GM21447 (cell line): ENCODE results near the gene PDE4DIP.
"Not testable (repeated sequence)": the region's sequence is repeated elsewhere in the genome, so short reads cannot be mapped to it uniquely, and the experiment has no call there.

Experiments
- ATAC-seq: cut with Tn5 transposase; IDR thresholded peaks from one replicate; pipeline ENCODE4 v1.9.1; 2021; ENCODE audit not compliant: unreplicated experiment

Gene PDE4DIP

DNA sequence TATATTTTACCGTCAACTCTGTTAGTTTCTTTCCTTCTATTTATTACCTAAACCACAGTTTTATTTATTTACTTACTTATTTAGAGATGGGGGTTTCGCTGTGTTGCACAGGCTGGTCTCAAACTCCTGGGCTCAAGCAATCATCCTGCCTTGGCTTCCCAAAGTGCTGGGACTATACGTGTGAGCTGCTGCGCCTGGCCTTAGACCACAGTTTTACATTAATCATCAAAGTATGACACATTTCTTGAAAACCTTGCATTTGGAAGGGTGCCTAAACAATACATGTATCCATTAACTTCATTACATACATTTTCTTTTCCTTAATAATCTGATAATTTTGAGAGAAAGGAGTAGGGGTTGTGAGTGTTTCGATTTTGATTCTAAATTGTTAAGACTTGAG lies 124.9 kb downstream of the PDE4DIP start:
- ATAC-seq: not testable (repeated sequence)

DNA sequence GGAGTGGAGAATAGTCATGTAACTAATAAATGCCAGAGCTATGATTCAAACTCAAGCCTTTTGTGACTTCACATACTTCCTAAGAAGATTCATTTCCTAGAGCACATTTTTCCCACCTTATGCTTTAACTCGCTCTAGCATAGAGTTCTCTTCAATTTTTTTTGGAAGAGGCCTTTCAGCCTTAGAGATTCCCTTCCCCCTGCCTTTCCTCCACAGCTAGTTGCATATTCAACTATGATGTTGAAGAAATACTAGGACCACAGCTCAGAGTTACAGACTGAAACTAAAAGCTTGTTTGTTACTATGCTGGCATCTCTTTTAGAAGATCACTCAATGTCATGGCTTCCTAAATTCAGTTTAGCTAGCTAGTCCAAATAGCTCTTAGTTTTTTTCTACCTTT lies 131.2 kb downstream of the PDE4DIP start:
- ATAC-seq: not testable (repeated sequence)

DNA sequence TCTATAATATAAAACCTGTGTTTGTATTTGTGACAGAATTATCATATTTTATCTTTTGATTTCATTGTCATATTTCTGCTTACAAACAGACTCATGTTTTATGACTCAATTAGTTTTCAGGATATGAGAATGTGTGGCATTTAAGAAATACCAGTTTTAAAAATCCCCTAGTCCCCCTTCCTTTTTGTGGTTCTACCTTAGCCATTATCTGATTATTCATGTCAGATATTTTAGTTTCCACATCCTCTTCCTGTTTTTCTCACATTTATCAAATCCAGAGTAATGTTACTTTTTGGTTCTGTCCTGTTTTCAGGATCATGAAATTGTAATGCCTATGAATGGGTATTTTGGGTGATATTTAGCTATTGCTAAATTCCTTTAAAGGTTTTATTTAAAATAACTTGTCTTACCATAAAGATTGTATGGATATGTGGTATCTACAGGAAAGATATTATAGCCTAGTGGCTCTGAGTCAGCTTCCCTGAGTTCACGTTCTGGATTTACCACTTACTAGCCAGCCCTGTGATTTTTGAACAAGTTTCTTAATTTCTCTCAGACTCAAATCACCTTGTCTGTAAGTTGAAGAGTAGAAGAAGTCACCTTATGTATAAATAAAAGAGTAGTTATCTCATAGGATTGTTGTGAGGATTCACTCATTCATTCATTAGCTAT lies 131.8 kb downstream of the PDE4DIP start:
- not testable (repeated sequence) for ATAC-seq

DNA sequence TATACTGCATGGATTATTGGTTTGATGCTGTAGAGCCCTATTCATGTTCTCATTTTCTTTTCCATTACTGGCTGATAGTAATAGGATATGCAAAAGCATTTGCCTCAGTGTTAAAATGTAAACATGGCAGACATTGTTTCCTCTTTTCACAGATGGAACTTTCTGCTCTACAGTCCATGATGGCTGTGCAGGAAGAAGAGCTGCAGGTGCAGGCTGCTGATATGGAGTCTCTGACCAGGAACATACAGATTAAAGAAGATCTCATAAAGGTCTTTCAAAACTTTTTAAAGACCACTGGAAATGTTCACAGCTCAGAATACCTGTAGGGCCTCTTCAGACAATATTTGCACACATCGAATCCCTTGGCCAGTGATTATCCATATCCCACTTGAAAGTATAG lies 133.6 kb downstream of the PDE4DIP start:
- not testable (repeated sequence) for ATAC-seq

DNA sequence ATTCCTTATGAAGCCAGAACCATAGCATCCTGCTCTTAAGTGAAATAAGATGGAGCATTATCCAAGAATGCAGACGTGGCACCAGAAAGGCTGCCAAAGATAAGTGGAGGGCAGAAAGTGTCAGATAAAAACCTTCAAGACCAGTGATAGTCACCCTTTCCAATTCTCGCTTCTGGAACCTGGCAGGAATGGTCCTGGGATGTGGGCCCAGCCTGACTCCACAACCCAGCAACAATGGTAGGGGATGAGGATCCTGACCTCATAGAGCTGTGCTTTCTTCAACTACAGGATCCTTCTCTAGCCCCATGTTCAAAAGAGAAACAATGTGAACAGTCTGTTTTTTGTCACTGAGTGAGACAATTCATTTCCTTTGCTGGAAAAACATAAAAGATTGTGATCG lies 145.2 kb downstream of the PDE4DIP start:
- not testable (repeated sequence) for ATAC-seq

DNA sequence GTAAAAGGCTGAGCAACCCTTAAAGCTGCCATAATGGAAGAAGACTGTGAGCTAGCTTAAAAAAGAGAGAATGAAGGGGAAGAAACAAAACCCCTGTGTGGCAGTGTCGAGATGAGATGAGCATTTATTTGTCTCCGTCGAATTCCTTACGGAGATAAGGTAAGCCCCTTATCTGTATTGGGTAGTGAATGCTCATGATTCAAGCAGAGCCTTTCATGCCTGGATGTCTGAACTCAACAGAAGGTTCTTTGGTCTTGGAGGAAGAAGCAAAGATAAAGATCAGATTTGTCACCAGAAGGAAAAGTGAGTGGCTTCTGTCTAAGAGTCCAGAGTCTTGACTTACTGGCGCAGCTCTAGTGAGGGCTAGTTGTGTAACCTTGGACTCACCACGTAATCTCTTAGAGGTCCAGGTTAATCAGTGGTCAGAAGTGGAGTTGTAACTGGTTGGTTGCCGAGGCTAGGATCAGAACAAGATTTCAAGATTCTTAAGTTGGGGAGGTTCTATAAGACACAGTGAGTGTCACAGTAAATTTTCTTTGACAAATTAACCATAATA lies 146.1 kb downstream of the PDE4DIP start:
- ATAC-seq: not testable (repeated sequence)

DNA sequence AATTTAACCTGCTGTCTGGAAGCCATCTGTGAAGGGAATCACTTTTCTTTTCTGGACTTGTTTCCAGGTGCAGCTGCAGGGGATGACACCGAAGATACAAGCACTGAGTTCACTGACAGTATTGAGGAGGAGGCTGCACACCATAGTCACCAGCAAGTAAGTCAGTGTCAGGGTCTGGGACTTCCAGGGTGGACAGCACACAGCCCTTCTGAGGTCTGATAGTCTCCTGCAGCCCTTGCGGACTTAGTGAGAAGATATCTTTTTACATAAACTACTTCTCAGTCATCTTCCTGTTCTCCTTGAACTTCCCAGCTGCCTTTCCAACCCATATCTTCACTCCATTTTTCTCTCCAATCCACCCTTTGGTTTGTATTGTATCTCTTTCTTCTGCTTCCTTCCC lies 147.6 kb downstream of the PDE4DIP start:
- ATAC-seq: not testable (repeated sequence)

DNA sequence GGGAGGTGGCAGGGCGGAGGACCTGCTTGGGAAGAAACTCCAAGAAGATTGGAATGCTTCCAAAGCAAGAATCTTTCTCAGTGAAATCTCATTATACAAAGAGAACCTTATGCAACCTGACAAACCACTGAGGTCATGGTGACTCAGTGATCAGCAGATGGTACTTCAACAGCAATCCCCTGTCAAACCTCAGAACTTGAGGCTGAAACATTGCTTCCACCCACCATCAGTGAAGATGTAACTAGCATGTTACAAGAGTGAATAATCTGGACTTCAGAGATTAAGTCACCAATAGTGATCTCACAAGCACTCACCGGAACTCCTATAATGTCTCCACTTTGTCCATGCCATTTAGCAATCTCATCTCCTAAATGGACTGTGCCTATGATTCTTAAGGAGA lies 148.1 kb downstream of the PDE4DIP start:
- not testable (repeated sequence) for ATAC-seq

DNA sequence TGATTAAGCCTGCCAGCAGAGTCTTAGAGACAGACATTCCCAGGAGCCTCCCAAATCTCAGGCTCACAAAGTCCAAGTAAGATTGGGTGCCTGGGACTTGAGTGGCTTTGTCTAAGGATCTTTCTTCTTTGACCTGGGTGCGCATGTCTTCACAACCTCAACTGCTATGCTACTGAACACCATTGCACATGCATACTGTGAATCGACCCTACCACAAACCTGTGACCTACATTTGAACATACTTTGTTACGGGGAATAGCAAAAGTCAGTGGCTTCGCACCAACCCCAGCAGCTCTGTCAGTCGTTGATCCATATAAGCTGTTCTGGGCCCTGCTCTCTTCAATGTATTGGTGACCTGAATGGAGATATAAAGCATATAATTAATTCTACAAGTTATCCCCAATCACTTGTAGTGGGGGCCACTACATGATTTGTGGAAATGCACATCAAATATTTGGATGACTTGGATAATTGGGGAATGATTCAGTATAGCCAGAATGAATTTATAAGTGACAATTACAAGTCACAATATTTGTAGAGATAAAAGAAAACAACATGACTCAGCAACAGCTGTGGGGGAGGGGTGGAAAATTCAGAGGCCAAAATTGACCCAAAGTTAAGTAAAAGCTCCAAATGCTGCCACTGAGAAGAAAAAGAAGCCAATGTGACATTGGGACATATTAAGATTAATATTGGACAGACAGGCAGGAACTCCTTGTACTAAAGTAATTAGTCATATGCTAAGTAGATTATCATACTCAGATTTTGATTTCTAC lies 152.4 kb downstream of the PDE4DIP start:
- not testable (repeated sequence) for ATAC-seq

DNA sequence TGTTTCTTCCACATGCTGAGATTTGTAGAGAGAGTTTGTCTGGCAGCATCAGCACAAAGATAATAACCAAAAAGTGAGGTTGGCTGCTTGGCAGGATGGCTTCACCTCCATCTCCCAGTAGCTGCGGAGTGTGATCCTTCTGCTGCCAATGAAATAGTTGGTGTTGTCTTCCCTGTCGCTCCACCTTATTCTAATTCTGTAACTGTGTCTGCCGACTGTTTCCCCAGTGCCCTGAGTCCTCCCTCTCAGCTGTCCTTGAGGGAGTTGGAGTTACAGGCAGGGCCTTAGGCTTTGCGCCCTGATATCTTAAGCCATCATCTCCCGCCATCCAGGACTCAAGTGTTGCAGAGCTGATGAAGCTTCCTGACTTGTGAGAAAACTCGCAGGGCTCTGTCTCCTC lies 153.2 kb downstream of the PDE4DIP start:
- ATAC-seq: not testable (repeated sequence)

DNA sequence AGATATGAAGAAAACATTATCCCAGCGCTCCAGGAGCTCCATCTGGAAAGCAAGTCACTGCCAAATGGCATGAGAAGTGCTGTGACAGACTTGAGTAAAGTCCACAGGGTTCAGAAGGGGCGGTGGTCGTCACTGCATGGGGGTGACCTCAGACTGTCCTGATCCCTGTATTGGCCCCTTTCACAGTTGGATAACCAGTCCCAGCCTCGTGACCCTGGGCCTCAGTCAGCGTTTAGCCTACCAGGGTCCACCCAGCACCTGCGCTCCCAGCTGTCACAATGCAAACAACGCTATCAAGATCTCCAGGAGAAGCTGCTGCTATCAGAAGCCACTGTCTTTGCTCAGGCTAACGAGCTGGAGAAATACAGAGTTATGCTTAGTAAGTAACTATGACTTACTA lies 158.4 kb downstream of the PDE4DIP start:
- ATAC-seq: not testable (repeated sequence)

DNA sequence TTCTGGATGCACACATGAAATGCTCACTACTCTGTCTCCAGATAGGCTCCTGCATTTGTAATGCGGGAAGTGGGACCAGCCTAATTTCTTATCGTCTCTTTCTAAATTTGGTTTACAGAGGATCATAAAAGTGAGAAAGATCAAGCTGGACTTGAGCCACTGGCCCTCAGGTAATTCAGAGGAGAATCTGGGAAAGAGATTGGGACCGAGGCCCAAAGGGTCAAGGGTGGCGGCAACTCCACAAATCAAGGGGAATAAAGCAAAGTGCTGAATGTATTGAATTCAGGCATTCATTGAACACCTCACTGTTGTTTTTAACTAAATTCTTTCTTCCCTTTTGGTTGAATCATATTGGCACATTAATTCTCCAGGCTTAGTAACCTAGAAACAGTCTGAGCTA lies 164.1 kb downstream of the PDE4DIP start:
- not testable (repeated sequence) for ATAC-seq

DNA sequence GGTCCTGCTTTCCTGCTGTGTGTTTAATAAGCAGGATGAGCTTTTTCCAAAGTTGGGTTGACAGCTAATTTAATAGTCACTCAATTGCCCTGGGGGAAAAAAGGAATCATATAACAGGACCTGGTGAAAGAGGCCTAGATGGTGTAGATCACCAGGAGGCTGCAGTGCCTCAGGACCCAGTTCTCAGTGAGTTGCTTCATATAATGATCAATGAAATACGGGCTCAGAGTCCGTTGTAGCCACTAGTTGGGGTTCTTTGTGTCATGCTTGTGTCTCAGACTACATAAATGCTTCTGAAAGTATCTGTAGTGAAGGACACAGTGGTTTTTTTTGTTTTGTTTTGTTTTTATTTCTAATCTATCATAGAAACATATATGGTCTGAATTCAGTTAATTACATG lies 164.5 kb downstream of the PDE4DIP start:
- not testable (repeated sequence) for ATAC-seq

DNA sequence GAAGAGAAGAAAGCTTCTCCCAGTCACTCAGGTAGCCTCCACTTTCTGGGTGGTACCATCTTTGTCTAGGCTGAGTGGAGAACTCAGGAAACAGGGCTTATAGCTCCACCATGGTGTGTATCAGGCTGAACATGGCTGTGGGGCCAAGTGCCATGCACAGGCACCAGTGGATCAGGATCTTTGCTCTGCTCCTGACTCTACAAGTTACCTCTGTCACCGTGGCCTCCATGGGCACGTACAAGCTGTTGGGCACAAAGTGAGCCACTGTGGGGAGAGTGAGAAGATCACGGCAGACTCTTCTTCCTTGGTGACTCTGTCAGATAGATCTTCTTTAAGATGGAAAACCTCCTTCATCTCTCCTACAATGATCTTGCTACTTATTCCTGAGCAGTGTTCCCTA lies 165.5 kb downstream of the PDE4DIP start:
- ATAC-seq: not testable (repeated sequence)

DNA sequence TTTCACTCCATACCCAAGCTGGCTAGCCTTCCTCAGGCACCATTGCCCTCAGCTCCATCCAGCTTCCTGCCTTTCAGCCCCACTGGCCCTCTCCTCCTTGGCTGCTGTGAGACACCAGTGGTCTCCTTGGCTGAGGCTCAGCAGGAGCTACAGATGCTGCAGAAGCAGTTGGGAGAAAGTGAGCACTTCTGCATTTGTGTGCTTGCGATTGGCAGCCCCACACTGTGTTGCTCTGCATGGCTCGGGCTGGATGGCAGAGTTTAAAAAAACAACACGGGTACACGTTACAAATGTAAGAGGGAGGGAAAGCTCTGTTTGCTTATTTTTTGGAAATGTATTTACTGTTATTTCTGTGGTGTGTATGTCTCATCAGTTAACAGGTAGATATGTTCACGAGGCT lies 168.4 kb downstream of the PDE4DIP start:
- ATAC-seq: not testable (repeated sequence)

DNA sequence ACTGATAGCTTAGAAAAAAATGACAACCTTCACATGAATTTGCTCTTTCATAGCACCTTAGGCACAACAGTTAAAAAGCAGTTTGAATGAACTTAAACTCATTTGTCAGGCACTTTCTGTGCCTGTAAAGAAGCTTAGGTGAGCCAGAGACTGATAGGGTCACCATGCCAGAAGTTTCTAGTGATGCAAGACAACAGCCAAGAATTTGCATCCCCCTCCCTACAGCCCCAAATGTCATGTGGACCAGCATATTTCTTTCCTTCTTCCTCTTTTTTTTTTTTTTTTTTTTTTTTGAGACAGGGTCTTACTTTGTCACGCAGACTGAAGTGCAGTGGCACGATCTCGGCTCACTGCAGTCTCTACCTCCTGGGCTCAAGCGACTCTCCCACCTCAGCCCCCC lies 169.3 kb downstream of the PDE4DIP start:
- ATAC-seq: not testable (repeated sequence)

DNA sequence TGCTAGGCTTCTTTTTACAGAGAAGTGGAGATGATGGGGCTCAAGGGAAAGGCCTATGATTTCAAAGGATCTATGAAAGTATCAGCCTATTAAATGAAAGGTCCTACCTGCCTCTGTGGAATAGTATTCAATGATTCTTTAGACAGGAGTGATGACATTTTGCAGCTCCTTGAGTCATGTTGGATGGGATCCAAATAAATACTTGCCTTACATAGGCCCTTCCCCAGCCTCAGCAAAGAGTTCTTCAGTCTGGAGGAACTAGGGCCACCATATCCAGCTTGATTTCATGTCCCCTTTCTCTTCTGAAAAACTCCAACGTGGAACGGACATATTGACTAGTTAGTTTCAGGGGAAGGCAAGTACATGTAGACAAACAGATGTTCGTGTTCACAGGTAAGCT lies 171.3 kb downstream of the PDE4DIP start:
- ATAC-seq: not testable (repeated sequence)

DNA sequence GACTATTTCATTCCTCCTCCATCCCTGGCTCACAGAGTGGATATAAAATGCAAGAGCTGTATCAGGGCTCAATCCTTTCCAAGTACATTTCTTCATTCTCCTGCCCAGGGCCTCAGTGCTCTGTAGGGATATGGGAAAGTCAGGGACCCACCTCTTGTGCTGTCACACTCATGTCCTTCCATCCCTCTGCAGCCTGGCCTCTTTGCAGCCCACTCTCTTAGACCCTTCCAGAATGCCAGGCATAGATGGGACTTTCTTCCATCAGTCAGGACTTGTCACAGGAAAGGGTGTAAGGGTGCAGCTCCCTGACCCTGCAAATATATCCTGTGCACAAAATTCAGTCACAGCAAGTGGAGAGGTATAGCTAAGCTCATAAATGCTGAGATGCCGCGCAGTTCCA lies 172.4 kb downstream of the PDE4DIP start:
- ATAC-seq: not testable (repeated sequence)

DNA sequence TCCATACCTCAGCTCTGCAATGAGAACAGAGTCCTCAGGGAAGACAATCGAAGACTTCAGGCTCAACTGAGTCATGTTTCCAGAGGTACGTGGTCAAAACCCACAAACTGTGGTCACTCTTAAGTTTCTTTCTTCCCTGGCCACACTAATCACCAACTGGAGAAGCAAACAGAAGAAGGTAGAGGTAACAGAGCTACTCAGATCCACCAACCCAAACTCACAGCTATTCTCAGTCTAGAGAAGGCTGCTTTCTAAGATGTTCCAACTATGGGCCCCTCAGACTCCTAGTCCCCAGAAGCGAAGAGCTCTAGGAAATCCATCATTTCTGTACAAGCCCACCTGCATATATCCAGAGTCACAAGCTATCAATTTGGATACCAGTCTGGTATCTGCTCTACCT lies 174.3 kb downstream of the PDE4DIP start:
- ATAC-seq: not testable (repeated sequence)

DNA sequence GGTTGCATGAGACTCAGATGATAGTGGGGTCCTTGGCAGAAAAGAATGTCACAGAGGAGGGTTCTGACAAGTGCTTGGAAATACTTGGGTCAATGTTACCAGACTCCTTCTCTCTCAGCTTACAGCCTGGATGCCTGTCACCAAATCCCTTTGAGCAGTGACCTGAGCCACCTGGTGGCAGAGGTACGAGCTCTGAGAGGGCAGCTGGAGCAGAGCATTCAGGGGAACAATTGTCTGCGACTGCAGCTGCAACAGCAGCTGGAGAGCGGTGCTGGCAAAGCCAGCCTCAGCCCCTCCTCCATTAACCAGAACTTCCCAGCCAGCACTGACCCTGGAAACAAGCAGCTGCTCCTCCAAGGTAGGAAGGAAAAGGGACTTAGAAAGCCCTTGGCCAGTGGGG lies 180.1 kb downstream of the PDE4DIP start:
- ATAC-seq: not testable (repeated sequence)

DNA sequence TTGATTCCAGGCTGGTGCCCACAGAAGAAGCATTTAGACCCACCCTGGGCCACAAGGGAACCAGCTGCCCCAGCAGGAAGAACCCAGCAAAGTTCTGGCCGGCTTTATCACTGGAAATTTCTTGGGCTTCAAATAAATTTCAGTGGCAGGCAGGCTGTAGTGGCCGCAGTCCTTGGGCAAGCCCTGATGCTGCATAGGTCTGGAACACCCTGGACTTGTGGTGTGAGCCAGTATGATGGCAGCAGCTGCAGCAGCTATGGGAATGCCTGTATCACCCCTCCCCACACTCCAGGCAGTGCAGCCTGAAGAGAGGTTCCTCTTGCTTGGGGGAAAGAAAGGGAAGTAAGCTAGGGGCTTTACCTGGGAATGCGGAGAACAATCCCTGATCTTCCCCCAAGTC lies 189.7 kb downstream of the PDE4DIP start:
- ATAC-seq: not testable (repeated sequence)

DNA sequence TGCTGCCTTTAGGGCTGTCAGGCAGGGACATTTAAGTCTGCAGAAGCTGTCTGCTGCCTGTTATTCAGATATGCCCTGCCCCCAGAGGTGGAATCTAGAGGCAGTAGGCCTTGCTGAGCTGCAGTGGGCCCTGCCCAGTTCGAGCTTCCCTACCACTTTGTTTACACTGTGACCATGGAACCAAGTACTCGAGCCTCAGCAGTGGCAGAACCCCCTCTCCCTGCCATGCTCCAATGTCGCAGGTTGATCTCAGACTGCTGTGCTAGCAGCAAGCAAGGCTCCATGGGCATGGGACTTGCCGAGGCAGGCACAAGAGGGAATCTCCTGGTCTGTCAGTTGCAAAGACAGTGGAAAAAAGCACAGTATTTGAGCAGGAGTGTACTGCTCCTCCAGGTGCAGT lies 198.8 kb downstream of the PDE4DIP start:
- ATAC-seq: not testable (repeated sequence)
